Epithelial cell of esophagus (primary cell): Measurements from ENCODE around the gene TCAF1.
A peak's percentile ranks its signal among the peaks of the same experiment; 100 is the strongest.

ENCODE experiments used
- DNase-seq: peaks from one replicate; pipeline ENCODE4 v3.0.0; 2010; ENCODE audit warnings: low read depth
- H3K4me3 ChIP-seq: 2 replicates; pipeline ENCODE4 v1.5.1; 2011; ENCODE audit warnings: mild to moderate bottlenecking, low read length, control low read depth
- TF ChIP-seq, protein P1 (sequence below): IDR thresholded peaks from 2 replicates; pipeline ENCODE4 v1.5.1; 2011; ENCODE audit warnings: low read depth, mild to moderate bottlenecking, low read length, control low read depth, inconsistent platforms; ENCODE audit not compliant: insufficient read depth; ENCODE audit errors: missing control alignments

The TCAF1 gene

DNA sequence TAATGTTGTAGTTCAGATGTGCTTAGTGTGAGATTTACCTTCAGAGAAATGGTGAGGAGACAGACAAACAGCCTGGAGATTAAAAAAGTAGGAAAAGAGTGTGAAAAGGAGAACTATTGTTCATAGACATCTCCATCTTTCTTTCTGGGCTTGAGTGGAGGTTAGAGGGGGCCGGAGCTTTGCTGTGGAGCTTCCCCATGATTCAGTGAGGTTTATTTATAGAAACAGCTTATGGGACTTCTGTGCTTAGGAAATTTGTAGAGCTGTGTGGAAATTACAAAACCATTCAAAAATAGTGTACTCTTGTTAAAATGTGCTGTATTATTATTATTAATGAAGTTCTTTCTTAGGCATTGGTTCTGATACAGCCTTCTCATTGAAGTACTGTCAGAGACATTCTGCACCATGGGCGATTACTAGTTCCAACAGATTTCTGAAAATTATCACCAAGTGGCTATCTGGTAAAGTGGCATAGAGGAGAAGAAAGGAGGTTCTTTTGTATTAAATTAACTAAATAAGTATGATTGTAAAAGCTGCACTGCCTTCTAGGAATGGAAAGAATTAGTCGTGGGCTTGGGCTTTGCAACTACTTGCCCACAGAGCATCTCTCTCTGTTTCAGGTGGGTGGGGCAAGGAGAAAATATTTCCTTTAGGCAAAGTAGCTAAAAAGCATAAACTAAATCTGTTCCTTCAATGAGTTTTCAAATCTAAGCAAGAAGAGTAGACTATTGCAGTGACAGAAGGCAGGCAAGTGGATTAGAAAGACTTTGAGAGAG is 8.7 kb upstream of the TCAF1 start:
- TF ChIP-seq, protein P1, sequence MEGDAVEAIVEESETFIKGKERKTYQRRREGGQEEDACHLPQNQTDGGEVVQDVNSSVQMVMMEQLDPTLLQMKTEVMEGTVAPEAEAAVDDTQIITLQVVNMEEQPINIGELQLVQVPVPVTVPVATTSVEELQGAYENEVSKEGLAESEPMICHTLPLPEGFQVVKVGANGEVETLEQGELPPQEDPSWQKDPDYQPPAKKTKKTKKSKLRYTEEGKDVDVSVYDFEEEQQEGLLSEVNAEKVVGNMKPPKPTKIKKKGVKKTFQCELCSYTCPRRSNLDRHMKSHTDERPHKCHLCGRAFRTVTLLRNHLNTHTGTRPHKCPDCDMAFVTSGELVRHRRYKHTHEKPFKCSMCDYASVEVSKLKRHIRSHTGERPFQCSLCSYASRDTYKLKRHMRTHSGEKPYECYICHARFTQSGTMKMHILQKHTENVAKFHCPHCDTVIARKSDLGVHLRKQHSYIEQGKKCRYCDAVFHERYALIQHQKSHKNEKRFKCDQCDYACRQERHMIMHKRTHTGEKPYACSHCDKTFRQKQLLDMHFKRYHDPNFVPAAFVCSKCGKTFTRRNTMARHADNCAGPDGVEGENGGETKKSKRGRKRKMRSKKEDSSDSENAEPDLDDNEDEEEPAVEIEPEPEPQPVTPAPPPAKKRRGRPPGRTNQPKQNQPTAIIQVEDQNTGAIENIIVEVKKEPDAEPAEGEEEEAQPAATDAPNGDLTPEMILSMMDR = no peak
- DNase-seq = peak; percentile 22
- no peak overlapping the region for H3K4me3 ChIP-seq

- TF ChIP-seq, protein P1 = no peak
Measured at GRCh38 chr7:143909863-143910262, 7.9 kb upstream of the TCAF1 start.

DNA sequence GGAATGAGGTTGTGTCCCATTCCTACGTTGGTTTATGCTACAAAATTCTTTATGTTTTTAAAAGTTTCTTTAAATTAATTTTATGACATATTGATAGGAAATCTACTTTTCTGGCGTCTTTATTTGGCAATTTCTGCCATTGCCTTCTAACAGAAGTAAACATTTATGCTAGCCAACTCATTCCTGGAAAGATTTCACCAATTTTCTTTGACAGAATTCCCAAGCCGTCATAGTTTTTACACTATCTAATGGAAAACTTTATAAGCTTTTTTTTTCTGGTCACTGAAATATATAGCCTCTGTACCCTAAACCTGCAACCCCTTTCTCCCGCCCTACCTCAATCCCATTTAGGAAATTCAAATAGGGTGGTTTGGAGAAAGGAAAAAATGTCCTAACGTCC is 6.1 kb upstream of the TCAF1 start:
- H3K4me3 ChIP-seq = no peak overlapping the region
- no peak for DNase-seq
- TF ChIP-seq, protein P1 = no peak

More at GRCh38 chr7:143909863-143910262, 7.9 kb upstream of the TCAF1 start:
- no peak overlapping the region for H3K4me3 ChIP-seq
- DNase-seq = no peak

DNA sequence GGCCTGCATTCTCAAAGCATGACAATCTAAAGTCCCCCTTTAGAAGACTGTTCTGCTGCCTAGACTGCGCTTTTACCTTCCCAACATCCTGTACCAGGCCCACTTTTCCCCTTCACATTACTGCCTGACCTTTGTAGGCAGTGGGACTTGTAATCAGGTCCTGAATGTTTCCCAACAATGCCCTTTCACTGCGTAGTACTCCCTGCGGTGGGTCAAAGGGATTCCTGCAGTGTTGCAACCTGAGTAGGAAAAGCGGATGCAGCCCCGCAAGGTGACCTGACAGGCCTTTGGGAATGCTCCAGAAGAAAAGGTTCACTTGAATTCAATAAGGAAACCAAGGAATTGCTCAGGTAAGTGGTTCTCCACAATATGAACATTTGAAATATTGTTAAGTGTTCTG is 4.9 kb upstream of the TCAF1 start:
- H3K4me3 ChIP-seq = no peak overlapping the region
- TF ChIP-seq, protein P1 = no peak
- no peak for DNase-seq

DNA sequence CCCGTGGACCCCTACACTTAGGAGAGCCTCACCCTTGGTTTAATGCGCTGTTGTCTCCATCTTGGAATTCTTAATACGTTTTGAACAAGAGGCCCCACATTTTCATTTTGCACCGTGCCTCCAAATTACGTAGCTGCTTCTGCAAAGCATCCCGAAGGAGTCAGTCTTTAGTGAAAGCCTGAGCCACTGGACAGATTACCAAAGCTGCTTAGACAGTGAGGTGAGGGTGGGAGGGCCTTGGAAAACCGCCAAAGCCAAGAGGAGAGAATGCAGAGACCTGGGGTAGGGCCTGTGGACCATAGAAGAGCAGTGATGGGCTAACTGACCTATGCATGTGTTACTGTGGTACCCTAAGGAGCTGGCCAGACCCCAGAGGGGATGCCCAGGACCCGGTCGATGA is 4.2 kb upstream of the TCAF1 start:
- no peak overlapping the region for H3K4me3 ChIP-seq
- no peak for DNase-seq
- TF ChIP-seq, protein P1 = no peak

DNA sequence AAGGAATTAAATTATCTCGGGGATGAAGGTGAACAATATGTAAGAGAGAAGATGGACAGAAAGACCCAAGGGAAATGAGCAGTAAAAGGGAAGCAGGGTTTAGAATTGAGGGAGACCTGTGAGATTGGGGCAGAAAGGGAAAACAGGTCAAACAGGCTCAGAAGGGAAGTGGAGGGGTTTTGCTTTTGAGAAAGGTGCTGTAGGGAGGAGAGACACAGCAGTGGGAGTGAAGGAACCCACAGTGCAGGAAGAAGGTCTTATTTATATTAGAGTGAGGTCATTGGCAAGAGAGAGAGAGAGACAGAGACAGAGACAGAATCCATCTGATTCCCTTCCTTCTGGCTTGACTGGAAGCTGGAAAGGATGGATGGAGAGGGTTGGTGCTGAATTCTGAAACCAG is 3.5 kb upstream of the TCAF1 start:
- TF ChIP-seq, protein P1 = no peak
- DNase-seq = no peak
- no peak overlapping the region for H3K4me3 ChIP-seq

GRCh38 chr7:143902332-143902899 is 440 bp upstream of the TCAF1 start:
- H3K4me3 ChIP-seq = no peak overlapping the region
- TF ChIP-seq, protein P1 = no peak
- DNase-seq = no peak
